Tibial nerve (tissue), 4 donors: Measurements from ENCODE around the gene CGREF1.

ENCODE experiments used
- CTCF ChIP-seq, 5 experiments: fragments of 200-600 bp in 3 of 5; fragments of 450-650 bp in 2 of 5; sonication (generic) in 3 of 5; IDR thresholded peaks; one replicate each; pipeline ENCODE4 v1.5.1; 2016 to 2019; ENCODE audit warnings: antibody characterized with exemption in 5 of 5, mild to moderate bottlenecking in 3 of 5, moderate library complexity in 2 of 5
- EP300 ChIP-seq, 2 donors: sonication (generic); formaldehyde crosslinking; IDR thresholded peaks; one replicate each; pipeline ENCODE4 v1.6.1; 2017; ENCODE audit warnings: antibody characterized with exemption in 2 of 2, mild to moderate bottlenecking in 1 of 2
- POLR2A ChIP-seq, 2 donors: fragments of 450-650 bp; IDR thresholded peaks; one replicate each; pipeline ENCODE4 v1.6.1; 2017; ENCODE audit warnings: antibody characterized with exemption in 2 of 2, mild to moderate bottlenecking in 2 of 2, moderate library complexity in 2 of 2

GRCh38 chr2:27133195-27133875 is 14.4 kb upstream of the CGREF1 start:
- TF ChIP-seq CTCF (IDR thresholded peaks at IDR 0.05) (no peak), POLR2A (IDR thresholded peaks at IDR 0.05) (no peak), EP300 (IDR thresholded peaks at IDR 0.05) (no peak)
